ENCODE results near the gene RTEL1.

RTEL1 gene

GRCh38 chr20:63735859-63736718 is 78.0 kb downstream of the RTEL1 start, which contains the start of gene LIME1:
TSS of gene LIME1 (plus strand) at chr20:63736664. CDS start at chr20:63737550, 886 bp downstream.
- H3K27me3 ChIP-seq, result peaks cover 0 to 27% (median 0%) of the 10 kb centered on the region in 11 experiments; a peak in 7 of 22 replicates
- H3K9ac ChIP-seq, result peak within 1 kb of the TSS in 10 of 11 experiments; percentile 8 to 90 (median 54); a peak in 15 of 22 replicates
- peaks cover 39 to 91% (median 73%) of the 10 kb centered on the region in 11 experiments for H4K20me1 ChIP-seq
- H3K4me2 ChIP-seq, result peak within 1 kb of the TSS; percentile 95 to 100 (median 99)
- peak within 1 kb of the TSS in 9 of 10 experiments; percentile 26 to 74 (median 52); a peak in 15 of 20 replicates for H3K4me3 ChIP-seq
- peaks cover 52 to 90% (median 87%) of the 10 kb centered on the region in 10 experiments for H3K4me1 ChIP-seq
- no peaks in the 10 kb centered on the region for H3K9me3 ChIP-seq (replicated peaks in 1 of 11)
- peak within 1 kb of the TSS in 7 of 11 experiments; percentile 7 to 79 (median 74); a peak in 14 of 22 replicates for H3K27ac ChIP-seq
- peak in 1 of 11 experiments; percentile 33; a peak in 1 of 22 replicates for TF ChIP-seq Cebpa-rat (IDR thresholded peaks at IDR 0.05)
- peaks cover 25 to 44% (median 32%) of the 10 kb centered on the region in 11 experiments for H3K36me3 ChIP-seq

GRCh38 chr20:63736893-63737694 is 79.0 kb downstream of the RTEL1 start:
- H3K9me3 ChIP-seq (replicated peaks in 1 of 11), result no peaks in the 10 kb centered on the region
- peak overlapping the region in 7 of 11 experiments; percentile 7 to 79 (median 74); a peak in 13 of 22 replicates for H3K27ac ChIP-seq
- peaks cover 39 to 88% (median 70%) of the 10 kb centered on the region in 11 experiments for H4K20me1 ChIP-seq
- H3K36me3 ChIP-seq, result peaks cover 29 to 45% (median 36%) of the 10 kb centered on the region in 11 experiments
- peak overlapping the region in 9 of 11 experiments; percentile 21 to 90 (median 54); a peak in 15 of 22 replicates for H3K9ac ChIP-seq
- TF ChIP-seq Cebpa-rat (IDR thresholded peaks at IDR 0.05), result no peak
- H3K4me2 ChIP-seq, result peak overlapping the region; percentile 95 to 100 (median 99)
- H3K4me1 ChIP-seq, result peaks cover 54 to 90% (median 87%) of the 10 kb centered on the region in 10 experiments
- H3K4me3 ChIP-seq, result peak overlapping the region in 9 of 10 experiments; percentile 26 to 74 (median 52); a peak in 15 of 20 replicates
- H3K27me3 ChIP-seq, result peaks cover 0 to 27% (median 0%) of the 10 kb centered on the region in 11 experiments; a peak in 7 of 22 replicates

GRCh38 chr20:63737695-63737944 is 79.5 kb downstream of the RTEL1 start:
- Histone ChIP-seq H3K4me3 (peak overlapping the region in 9 of 10 experiments; percentile 26 to 74 (median 52); a peak in 14 of 20 replicates), H4K20me1 (peaks cover 39 to 84% (median 69%) of the 10 kb centered on the region in 11 experiments), H3K4me1 (peaks cover 54 to 88% (median 83%) of the 10 kb centered on the region in 10 experiments), H3K9ac (peak overlapping the region in 6 of 11 experiments; percentile 51 to 90 (median 74); a peak in 11 of 22 replicates), H3K27ac (peak overlapping the region in 6 of 11 experiments; percentile 43 to 79 (median 75); a peak in 8 of 22 replicates), H3K36me3 (peaks cover 31 to 50% (median 36%) of the 10 kb centered on the region in 11 experiments), H3K9me3 (replicated peaks in 1 of 11) (no peaks in the 10 kb centered on the region), H3K27me3 (peaks cover 0 to 27% (median 0%) of the 10 kb centered on the region in 11 experiments; a peak in 7 of 22 replicates), H3K4me2 (peak overlapping the region; percentile 95 to 100 (median 99))
- TF ChIP-seq Cebpa-rat (IDR thresholded peaks at IDR 0.05), result no peak

DNA sequence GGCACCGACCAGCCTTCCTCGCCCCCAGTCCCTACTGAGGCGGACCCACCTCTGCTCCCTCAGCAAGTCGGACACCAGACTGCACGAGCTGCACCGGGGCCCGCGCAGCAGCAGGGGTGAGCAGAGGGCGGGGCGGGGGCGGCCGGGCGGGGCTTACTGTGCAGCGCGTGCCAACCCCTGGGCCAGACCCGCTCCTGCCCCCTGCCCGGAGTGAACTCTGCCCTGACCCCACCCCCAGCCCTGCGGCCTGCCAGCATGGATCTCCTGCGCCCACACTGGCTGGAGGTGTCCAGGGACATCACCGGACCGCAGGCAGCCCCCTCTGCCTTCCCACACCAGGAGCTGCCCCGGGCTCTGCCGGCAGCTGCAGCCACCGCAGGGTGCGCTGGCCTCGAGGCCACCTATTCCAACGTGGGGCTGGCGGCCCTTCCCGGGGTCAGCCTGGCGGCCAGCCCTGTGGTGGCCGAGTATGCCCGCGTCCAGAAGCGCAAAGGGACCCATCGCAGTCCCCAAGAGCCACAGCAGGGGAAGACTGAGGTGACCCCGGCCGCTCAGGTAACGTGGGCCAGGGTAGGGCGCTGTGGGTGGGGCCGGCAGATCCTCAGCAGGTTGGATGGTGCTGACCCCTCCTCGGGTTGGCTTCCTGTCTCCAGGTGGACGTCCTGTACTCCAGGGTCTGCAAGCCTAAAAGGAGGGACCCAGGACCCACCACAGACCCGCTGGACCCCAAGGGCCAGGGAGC is 80.0 kb downstream of the RTEL1 start:
- peak overlapping the region; percentile 95 to 100 (median 99) for H3K4me2 ChIP-seq
- H3K4me3 ChIP-seq, result peak overlapping the region; percentile 3 to 75 (median 68); a peak in 14 of 20 replicates
- no peak for TF ChIP-seq Cebpa-rat (IDR thresholded peaks at IDR 0.05)

GRCh38 chr20:63738687-63739129 is 80.6 kb downstream of the RTEL1 start:
- H3K4me3 ChIP-seq, result peak overlapping the region; percentile 51 to 75 (median 70); a peak in 16 of 20 replicates
- peaks cover 25 to 48% (median 37%) of the 10 kb centered on the region in 11 experiments for H3K36me3 ChIP-seq
- no peak for TF ChIP-seq Cebpa-rat (IDR thresholded peaks at IDR 0.05)
- H4K20me1 ChIP-seq, result peaks cover 39 to 74% (median 58%) of the 10 kb centered on the region in 11 experiments
- H3K4me1 ChIP-seq, result peaks cover 54 to 81% (median 73%) of the 10 kb centered on the region in 10 experiments
- H3K27me3 ChIP-seq, result peaks cover 0 to 27% (median 0%) of the 10 kb centered on the region in 11 experiments; a peak in 7 of 22 replicates
- peak overlapping the region in 4 of 11 experiments; percentile 5 to 57 (median 50); a peak in 7 of 22 replicates for H3K27ac ChIP-seq
- H3K4me2 ChIP-seq, result peak overlapping the region; percentile 95 to 100 (median 99)
- H3K9me3 ChIP-seq (replicated peaks in 1 of 11), result no peaks in the 10 kb centered on the region
- H3K9ac ChIP-seq, result peak overlapping the region; percentile 48 to 90 (median 68); a peak in 16 of 22 replicates

More for the DNA sequence above, 80.0 kb downstream of the RTEL1 start:
- Histone ChIP-seq H3K4me1 (peaks cover 54 to 87% (median 79%) of the 10 kb centered on the region in 10 experiments), H4K20me1 (peaks cover 39 to 79% (median 64%) of the 10 kb centered on the region in 11 experiments), H3K27ac (peak overlapping the region in 3 of 11 experiments; percentile 0 to 23 (median 5); a peak in 2 of 22 replicates), H3K9ac (peak overlapping the region in 7 of 11 experiments; percentile 48 to 90 (median 68); a peak in 11 of 22 replicates), H3K27me3 (peaks cover 0 to 27% (median 0%) of the 10 kb centered on the region in 11 experiments; a peak in 7 of 22 replicates), H3K36me3 (peaks cover 26 to 48% (median 37%) of the 10 kb centered on the region in 11 experiments), H3K9me3 (replicated peaks in 1 of 11) (no peaks in the 10 kb centered on the region)

DNA sequence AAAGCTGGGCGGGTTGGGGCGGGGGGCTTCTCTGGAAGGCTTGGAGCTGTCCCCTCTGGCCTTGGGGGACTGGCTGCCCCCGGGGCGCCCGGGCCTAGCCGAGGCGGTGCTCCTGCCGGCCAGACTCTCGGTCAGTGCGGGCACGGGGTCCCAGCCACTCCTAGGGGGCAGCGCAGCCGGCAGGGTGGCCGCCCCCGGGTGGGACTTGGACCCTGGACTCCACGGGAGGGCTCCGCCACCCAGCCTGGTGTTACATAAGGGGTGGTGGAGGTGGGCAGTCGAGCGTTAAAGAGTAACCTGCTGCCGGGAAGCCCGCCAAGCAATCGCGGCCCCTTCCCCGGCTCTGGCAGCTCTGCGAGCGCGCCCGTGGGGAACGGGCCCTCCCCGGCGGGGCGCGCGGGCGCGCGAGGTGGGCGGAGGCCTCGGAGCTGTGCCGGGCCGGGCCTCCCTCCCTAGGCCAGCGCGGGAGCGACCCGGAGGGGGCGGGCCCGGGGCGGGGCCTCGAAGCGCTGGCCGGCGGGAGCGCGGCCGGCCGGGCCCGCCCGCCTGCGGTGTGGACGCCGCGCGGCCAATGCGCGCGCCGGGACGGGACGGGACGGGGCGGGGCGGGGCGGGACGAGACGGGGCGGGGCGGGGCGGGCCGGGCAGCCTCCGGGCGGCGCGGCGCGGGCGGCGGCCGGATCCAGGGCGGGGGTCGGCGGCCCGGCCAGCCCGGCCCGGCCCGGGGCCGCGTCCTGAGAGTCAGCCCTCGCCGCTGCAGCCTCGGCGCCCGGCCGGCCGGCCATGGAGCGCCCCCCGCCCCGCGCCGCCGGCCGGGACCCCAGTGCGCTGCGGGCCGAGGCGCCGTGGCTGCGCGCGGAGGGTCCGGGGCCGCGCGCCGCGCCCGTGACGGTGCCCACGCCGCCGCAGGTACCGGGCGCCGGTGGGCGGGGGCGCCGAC is 81.3 kb downstream of the RTEL1 start, which contains the start of gene SLC2A4RG:
Gene SLC2A4RG (plus strand): TSS at position 647 of the 940 bp plus-strand sequence. CDS start 137 bp downstream, at position 784.
- Histone ChIP-seq H3K4me3 (peak within 1 kb of the TSS; percentile 67 to 85 (median 74)), H3K27me3 (peaks cover 0 to 27% (median 0%) of the 10 kb centered on the region in 11 experiments; a peak in 7 of 22 replicates), H3K4me2 (peak within 1 kb of the TSS; percentile 96 to 100 (median 99)), H3K9ac (peak within 1 kb of the TSS; percentile 71 to 90 (median 81)), H4K20me1 (peaks cover 39 to 67% (median 51%) of the 10 kb centered on the region in 11 experiments), H3K36me3 (peaks cover 19 to 42% (median 31%) of the 10 kb centered on the region in 11 experiments), H3K9me3 (replicated peaks in 1 of 11) (no peaks in the 10 kb centered on the region), H3K4me1 (peaks cover 54 to 74% (median 66%) of the 10 kb centered on the region in 10 experiments), H3K27ac (peak within 1 kb of the TSS in 10 of 11 experiments; percentile 57 to 85 (median 80); a peak in 20 of 22 replicates)
- no peak for TF ChIP-seq Cebpa-rat (IDR thresholded peaks at IDR 0.05)

Measured in BLaER1 treated with 17β-estradiol and CSF1 and Interleukin-3, amounts not matched to agents 10 nM and 100 nM (cell line).